ENCODE measurements around the gene RHOJ. TPM values are rescaled to one million over a fixed set of nuclear protein-coding genes. Genes with fewer than 3 reads are reported as not detected.
A peak's percentile ranks its signal among the peaks of the same experiment; 100 is the strongest.

RHOJ gene
- total and polyA plus RNA-seq, 2 donors (not counting 3 experiments of a cell fraction or from before 2014, with no cell fraction given): 191 to 486 TPM

DNA sequence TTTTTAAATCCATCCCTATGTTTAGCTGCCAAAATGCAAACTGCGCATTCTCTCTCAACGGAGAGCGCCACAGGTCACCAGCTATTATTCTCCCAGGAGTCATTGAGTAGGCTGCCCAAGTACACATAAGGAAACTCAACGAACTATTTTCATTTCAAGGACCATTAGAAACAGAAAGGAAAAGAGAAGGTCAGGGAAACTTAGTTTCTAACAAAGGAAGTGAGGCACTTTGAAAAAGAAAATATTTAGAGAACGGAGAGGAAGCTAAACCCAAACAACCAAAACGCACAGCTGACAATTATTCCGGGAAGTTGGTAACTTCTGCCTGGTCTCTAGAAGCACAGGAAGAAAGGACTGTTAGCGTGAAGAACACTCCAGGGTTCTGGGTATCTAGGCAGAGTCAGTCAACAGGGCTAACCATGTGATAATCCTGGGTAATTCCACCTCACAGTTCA lies 91.0 kb downstream of the RHOJ start:
- Histone ChIP-seq H3K79me2 (ENCODE audit: control insufficient read depth, insufficient read depth, low read length) (no peaks in the 10 kb centered on the region), H3K4me2 (ENCODE audit: insufficient read depth, low read length) (no peak overlapping the region), H2AFZ (ENCODE audit: low read depth, low read length) (no peak overlapping the region), H3K27me3 (ENCODE audit: control insufficient read depth in 2 of 2, insufficient read depth in 2 of 2, low read length in 2 of 2) (peaks cover 0 to 6% of the 10 kb centered on the region in 2 experiments), H3K27ac (ENCODE audit: insufficient read depth, low read depth, low read length) (no peak overlapping the region), H4K20me1 (replicated peaks; ENCODE audit: control insufficient read depth, extremely low read depth, insufficient read depth, low read length) (no peaks in the 10 kb centered on the region), H3K4me3 (replicated peaks in 1 of 3; ENCODE audit: insufficient read depth in 1 of 3, low read depth in 1 of 3, low read length in 3 of 3) (no peak overlapping the region), H3K4me1 (ENCODE audit: control insufficient read depth, extremely low read depth, insufficient read depth, low read length) (no peaks in the 10 kb centered on the region), H3K36me3 (ENCODE audit: control insufficient read depth in 2 of 2, extremely low read depth in 1 of 2, insufficient read depth in 2 of 2, low read length in 2 of 2) (peaks cover 21% of the 10 kb centered on the region in 2 experiments), H3K9ac (replicated peaks; ENCODE audit: extremely low read depth, insufficient read depth, low read length) (no peak overlapping the region), H3K9me1 (replicated peaks; ENCODE audit: control insufficient read depth, extremely low read depth, insufficient read depth, low read length) (no peaks in the 10 kb centered on the region), H3K9me3 (replicated peaks; ENCODE audit: control insufficient read depth, insufficient read depth, low read length) (no peaks in the 10 kb centered on the region)
- no peak for FAIRE-seq
- TF ChIP-seq MYC (IDR thresholded peaks at IDR 0.05; ENCODE audit: low read depth, low read length): no peak
- no peak for TF ChIP-seq EZH2 (IDR thresholded peaks at IDR 0.05; ENCODE audit: borderline replicate concordance, low read depth, low read length, severe bottlenecking)
- TF ChIP-seq GATA2 (IDR thresholded peaks at IDR 0.05; ENCODE audit: insufficient read depth, insufficient read length, low read depth, low read length): no peak
- no peak for TF ChIP-seq FOS (IDR thresholded peaks at IDR 0.05; ENCODE audit: borderline replicate concordance, insufficient read depth, low read length)
- TF ChIP-seq POLR2A (IDR thresholded peaks at IDR 0.05; ENCODE audit: low read depth, low read length): no peak
- no peak for TF ChIP-seq POLR2AphosphoS5 (IDR thresholded peaks at IDR 0.05; ENCODE audit: insufficient read depth, low read depth, low read length)
- TF ChIP-seq, protein P1, sequence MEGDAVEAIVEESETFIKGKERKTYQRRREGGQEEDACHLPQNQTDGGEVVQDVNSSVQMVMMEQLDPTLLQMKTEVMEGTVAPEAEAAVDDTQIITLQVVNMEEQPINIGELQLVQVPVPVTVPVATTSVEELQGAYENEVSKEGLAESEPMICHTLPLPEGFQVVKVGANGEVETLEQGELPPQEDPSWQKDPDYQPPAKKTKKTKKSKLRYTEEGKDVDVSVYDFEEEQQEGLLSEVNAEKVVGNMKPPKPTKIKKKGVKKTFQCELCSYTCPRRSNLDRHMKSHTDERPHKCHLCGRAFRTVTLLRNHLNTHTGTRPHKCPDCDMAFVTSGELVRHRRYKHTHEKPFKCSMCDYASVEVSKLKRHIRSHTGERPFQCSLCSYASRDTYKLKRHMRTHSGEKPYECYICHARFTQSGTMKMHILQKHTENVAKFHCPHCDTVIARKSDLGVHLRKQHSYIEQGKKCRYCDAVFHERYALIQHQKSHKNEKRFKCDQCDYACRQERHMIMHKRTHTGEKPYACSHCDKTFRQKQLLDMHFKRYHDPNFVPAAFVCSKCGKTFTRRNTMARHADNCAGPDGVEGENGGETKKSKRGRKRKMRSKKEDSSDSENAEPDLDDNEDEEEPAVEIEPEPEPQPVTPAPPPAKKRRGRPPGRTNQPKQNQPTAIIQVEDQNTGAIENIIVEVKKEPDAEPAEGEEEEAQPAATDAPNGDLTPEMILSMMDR (IDR thresholded peaks at IDR 0.05; ENCODE audit: extremely low read depth in 1 of 2, insufficient read depth in 1 of 2, low read depth in 1 of 2, low read length in 2 of 2): no peak
- no peak for TF ChIP-seq JUN (IDR thresholded peaks at IDR 0.05; ENCODE audit: borderline replicate concordance, insufficient read depth, insufficient read length, low read depth)
- BruUV-seq (replicated peaks): no TSS peak
- CTCF ChIA-PET: no interaction called here
- peak; percentile 51 for DNase-seq (ENCODE audit: low read depth, low spot score)
- intact Hi-C loops (cut with micrococcal nuclease): no loop called here
- POLR2A ChIA-PET: no interaction called here
- dilution Hi-C loops (cut with MboI; ENCODE audit: extremely low pct_ligation_motif_present, low sequenced_read_pairs): no loop called here

All from endothelial cell of umbilical vein (primary cell).